Measurements from ENCODE around the gene RIT2.

Gene RIT2

GRCh38 chr18:43077510-43078308, 37.8 kb downstream of the RIT2 start:
- H3K9me3 ChIP-seq (ENCODE audit: control insufficient read depth, insufficient read depth, low read depth, low read length), result no peaks in the 10 kb centered on the region
- H3K36me3 ChIP-seq (ENCODE audit: control insufficient read depth in 2 of 2, insufficient read depth in 1 of 2, low read length in 2 of 2), result no peaks in the 10 kb centered on the region
- no peak overlapping the region for H3K27ac ChIP-seq (ENCODE audit: extremely low read depth, low read depth, low read length)
- no peak for TF ChIP-seq ATF2 (tag by site-specific recombination; IDR thresholded peaks at IDR 0.05; ENCODE audit: low read depth)
- TF ChIP-seq ZFP69B (tag by site-specific recombination; IDR thresholded peaks at IDR 0.05), result no peak
- TF ChIP-seq ZNF510 (tag by site-specific recombination; IDR thresholded peaks at IDR 0.05; ENCODE audit: insufficient replicate concordance), result no peak
- TF ChIP-seq ZNF639 (tag by site-specific recombination; IDR thresholded peaks at IDR 0.05), result no peak
- TF ChIP-seq WT1 (tag by site-specific recombination; IDR thresholded peaks at IDR 0.05), result no peak
- no peak for TF ChIP-seq ZNF521 (tag by site-specific recombination; IDR thresholded peaks at IDR 0.05)
- TF ChIP-seq ZNF747 (tag by site-specific recombination; IDR thresholded peaks at IDR 0.05), result no peak
- no peak for TF ChIP-seq GLIS1 (tag by site-specific recombination; IDR thresholded peaks at IDR 0.05)
- TF ChIP-seq ZNF221 (tag by site-specific recombination; IDR thresholded peaks at IDR 0.05; ENCODE audit: borderline replicate concordance), result no peak
- TF ChIP-seq TRIM28 (IDR thresholded peaks at IDR 0.05; ENCODE audit: borderline replicate concordance, low read length), result no peak
- TF ChIP-seq CTCF (tag by site-specific recombination; IDR thresholded peaks at IDR 0.05), result no peak
- no peak for TF ChIP-seq TCF7L2 (IDR thresholded peaks at IDR 0.05; ENCODE audit: borderline replicate concordance, low read depth, low read length)
- TF ChIP-seq YY2 (tag by site-specific recombination; IDR thresholded peaks at IDR 0.05), result no peak
- no peak for TF ChIP-seq OVOL3 (tag by site-specific recombination; IDR thresholded peaks at IDR 0.05)
- POLR2A ChIA-PET, result no interaction called here
- no peak overlapping the region for H3K4me3 ChIP-seq (ENCODE audit: low read depth, low read length)
- CTCF ChIA-PET, result no interaction called here
- no peaks in the 10 kb centered on the region for H3K4me1 ChIP-seq (ENCODE audit: control insufficient read depth, insufficient read depth, low read length)

- TF ChIP-seq ZNF768 (tag by site-specific recombination; IDR thresholded peaks at IDR 0.05), result no peak
- TF ChIP-seq ZNF133 (tag by site-specific recombination; IDR thresholded peaks at IDR 0.05), result no peak
- TF ChIP-seq ZNF830 (tag by site-specific recombination; IDR thresholded peaks at IDR 0.05; ENCODE audit: low read depth), result no peak
- TF ChIP-seq ZNF510 (tag by site-specific recombination; IDR thresholded peaks at IDR 0.05; ENCODE audit: insufficient replicate concordance), result no peak
- TF ChIP-seq ZNF514 (tag by site-specific recombination; IDR thresholded peaks at IDR 0.05), result no peak
- TF ChIP-seq ZNF214 (tag by site-specific recombination; IDR thresholded peaks at IDR 0.05; ENCODE audit: borderline replicate concordance), result no peak
- peak; percentile 71 for TF ChIP-seq SCRT2 (tag by site-specific recombination; IDR thresholded peaks at IDR 0.05)
- TF ChIP-seq ZBTB7A (tag by site-specific recombination; IDR thresholded peaks at IDR 0.05; ENCODE audit: low read depth), result no peak
- no peak for TF ChIP-seq ZNF501 (tag by site-specific recombination; IDR thresholded peaks at IDR 0.05)
- TF ChIP-seq ZNF2 (tag by site-specific recombination; IDR thresholded peaks at IDR 0.05), result no peak
- no peak for TF ChIP-seq ZNF549 (tag by site-specific recombination; IDR thresholded peaks at IDR 0.05)
- TF ChIP-seq SCRT1 (tag by site-specific recombination; IDR thresholded peaks at IDR 0.05; ENCODE audit: borderline replicate concordance), result peak; percentile 84; the same call in 1 of the 2 replicates
- H3K9me3 ChIP-seq (ENCODE audit: control insufficient read depth, insufficient read depth, low read depth, low read length), result no peaks in the 10 kb centered on the region
- no peaks in the 10 kb centered on the region for H3K36me3 ChIP-seq (ENCODE audit: control insufficient read depth in 2 of 2, insufficient read depth in 1 of 2, low read length in 2 of 2)
- H3K4me3 ChIP-seq (ENCODE audit: low read depth, low read length), result no peak overlapping the region
- H3K4me1 ChIP-seq (ENCODE audit: control insufficient read depth, insufficient read depth, low read length), result no peaks in the 10 kb centered on the region
- no peak overlapping the region for H3K27ac ChIP-seq (ENCODE audit: extremely low read depth, low read depth, low read length)
- ChIA-PET POLR2A (no interaction called here), CTCF (no interaction called here)
Observed at GRCh38 chr18:43073771-43074170, 41.7 kb downstream of the RIT2 start.
